GM19467 (cell line): ENCODE results near the gene NCF2.

ENCODE experiments used
- ATAC-seq: cut with Tn5 transposase; IDR thresholded peaks from one replicate; pipeline ENCODE4 v1.9.1; 2021; ENCODE audit warnings: mild to moderate bottlenecking, moderate library complexity; ENCODE audit not compliant: unreplicated experiment

Gene NCF2

GRCh38 chr1:183554577-183554976 lies 35.7 kb downstream of the NCF2 start:
- no peak for ATAC-seq

- no peak for ATAC-seq
Observed at GRCh38 chr1:183553764-183554163, 36.5 kb downstream of the NCF2 start.

DNA sequence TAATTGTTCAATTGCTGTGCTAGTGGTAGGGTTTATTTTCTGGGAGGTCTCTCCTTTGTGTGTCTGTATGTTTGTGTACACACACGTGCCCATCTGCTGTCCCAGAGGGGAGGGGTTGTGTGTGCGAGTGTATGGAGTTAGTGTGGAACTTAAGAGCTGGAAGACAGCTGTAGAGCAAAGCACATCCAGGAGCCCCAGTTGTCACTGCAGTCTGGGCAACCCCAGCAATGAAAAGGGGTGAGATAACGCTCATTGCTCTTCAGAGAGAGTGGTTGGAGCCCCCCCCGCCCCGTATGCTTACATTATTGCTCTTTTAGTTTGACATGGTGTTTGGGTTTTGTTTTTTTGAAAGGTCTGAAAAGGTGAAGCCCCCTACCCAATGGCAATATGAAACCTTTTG lies 36.9 kb downstream of the NCF2 start:
- no peak for ATAC-seq

DNA sequence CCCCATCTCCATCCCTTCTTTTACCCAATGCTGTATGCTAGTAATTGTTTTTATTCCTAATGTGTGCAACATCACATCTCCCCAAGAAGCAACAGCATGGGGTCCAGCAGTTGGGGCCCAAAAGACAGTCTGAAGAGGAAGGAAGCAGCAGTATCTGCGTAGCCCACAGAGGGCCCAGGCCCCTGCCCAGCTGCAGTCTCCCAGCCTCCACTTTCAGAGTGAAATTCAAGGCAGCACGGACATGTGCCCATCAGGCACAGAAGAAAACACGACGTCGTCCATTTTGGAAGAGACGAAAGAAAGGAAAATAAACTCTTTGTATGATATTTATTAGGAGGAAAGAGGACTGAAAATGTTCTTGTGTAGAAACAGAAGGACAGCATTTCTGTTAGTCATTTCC lies 37.4 kb downstream of the NCF2 start:
- ATAC-seq: no peak

GRCh38 chr1:183552441-183552840 lies 37.8 kb downstream of the NCF2 start:
- no peak for ATAC-seq

DNA sequence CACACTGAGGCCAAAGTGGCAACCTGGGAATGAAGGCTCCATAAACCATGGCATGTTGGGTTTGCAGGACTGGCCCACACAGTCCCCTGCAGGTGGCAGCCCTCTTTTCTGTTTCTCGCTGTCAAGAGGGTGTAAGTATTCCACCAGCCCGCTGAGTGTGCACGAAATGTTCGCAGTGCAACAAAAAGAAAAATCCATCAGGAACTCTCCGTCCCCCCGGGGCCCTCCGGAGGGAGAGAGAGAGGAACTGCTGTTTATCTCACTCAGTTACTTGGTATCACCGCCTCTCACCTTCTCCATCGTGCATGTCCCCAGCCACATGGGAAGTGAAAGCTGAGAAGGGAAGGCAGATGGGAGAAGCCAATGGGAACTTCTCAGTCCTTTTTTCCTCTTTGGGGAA lies 38.3 kb downstream of the NCF2 start:
- ATAC-seq: no peak

GRCh38 chr1:183550915-183551314 lies 39.3 kb downstream of the NCF2 start:
- ATAC-seq: no peak

DNA sequence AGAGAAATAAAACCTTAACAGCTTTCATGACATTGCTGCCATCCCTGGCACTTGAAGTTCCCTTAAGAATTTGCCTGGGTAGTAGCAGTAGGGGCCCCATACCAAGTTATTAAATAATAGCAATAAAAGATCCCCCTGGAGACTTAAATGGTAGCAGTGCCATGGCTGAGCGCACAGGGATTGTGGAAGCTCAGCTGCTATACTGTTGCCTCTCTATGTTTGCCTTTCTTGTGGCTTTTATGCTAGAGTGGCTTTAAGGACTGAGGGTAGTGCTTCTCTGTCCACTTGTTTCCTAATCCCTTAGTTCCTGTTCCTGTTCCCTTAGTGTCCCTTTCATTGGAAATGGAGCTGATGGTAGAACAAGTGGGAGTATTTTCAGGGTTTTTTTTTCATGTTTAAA lies 42.1 kb downstream of the NCF2 start:
- ATAC-seq: no peak

- ATAC-seq: no peak
Observed at GRCh38 chr1:183546427-183546826, 43.8 kb downstream of the NCF2 start.

- ATAC-seq: no peak
Observed at GRCh38 chr1:183544598-183545297, 45.5 kb downstream of the NCF2 start.

GRCh38 chr1:183543619-183544204 lies 46.5 kb downstream of the NCF2 start:
- ATAC-seq: no peak

- ATAC-seq: no peak
Observed at GRCh38 chr1:183537405-183537804, 52.9 kb downstream of the NCF2 start.

DNA sequence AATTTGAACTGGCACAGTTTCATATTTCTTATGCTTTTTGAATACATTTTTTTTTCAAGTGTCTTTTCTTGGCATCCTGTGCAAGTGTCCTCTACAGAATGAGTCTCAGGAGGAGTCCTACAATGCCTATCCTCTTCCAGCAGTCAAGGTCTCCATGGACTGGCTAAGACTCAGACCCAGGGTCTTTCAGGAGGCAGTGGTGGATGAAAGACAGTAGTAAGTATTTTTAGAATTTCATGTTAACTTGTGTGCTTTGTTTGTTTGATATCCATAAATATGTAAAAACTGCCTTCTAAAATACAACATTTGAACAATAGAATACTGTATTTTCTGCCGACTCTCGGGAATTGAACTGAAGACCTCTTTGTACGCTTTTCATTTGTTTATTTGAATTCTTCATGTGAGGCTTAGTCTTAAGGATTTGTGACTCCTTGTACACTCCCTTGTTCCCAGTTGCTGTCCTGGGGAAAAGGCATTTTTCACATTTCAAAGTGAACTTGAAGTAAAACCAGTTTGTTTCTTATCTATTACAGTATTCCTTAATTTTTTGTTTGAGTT lies 56.6 kb downstream of the NCF2 start:
- ATAC-seq: no peak

DNA sequence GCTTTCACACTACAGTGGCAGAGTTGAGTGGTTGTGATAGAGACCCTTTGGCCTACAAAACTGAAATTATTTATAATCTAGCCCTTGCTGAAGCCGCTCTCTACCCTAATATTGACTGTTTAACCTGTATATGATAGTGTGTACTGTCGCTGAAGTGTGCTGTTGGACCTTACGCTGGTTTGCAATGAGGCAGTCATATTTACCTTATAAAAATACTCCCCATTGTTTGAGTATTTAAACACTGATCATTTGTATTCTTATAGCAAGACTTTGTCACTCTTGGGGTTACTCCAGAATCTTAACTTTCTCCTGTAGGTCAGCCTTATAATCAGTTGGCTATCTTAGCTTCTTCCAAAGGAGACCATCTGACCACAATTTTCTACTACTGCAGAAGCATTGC lies 61.7 kb downstream of the NCF2 start:
- no peak for ATAC-seq

DNA sequence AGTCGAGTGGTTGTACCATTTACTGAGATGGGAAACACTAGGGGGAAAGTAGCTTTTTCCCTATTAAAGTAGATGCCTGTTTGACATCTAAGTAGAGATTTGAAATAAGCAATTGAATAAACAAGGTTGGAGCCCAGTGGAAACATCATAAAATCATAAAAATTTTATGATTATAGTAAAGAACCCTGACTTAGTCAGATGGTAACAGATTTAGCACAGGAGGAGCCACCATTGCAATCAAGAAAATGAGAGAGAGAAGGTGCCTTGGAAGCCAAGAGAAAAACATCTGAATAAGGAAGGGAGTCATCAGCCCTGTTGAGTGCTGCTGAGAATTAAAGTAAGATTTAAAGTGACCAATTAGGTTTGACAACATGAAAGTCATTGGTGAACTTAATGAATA lies 68.2 kb downstream of the NCF2 start:
- no peak for ATAC-seq

DNA sequence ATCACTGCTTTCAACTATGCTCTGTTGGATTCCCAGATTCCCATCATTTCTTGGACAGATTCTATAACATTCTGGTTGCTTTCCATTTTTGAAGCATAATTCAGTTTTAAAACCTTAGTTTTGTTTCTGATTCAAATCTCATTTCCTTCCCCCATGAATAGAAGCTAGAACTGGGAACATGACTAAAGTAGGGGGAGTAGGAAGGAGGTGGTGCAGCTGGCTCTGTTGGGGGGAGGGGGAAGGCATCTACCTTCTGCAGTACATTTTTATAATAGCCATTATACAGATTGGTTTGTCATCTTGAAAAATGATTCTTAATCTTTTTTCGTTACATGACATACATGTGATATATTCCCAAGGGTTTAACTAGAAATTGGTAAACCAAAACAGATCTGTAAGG lies 69.9 kb downstream of the NCF2 start:
- ATAC-seq: no peak

DNA sequence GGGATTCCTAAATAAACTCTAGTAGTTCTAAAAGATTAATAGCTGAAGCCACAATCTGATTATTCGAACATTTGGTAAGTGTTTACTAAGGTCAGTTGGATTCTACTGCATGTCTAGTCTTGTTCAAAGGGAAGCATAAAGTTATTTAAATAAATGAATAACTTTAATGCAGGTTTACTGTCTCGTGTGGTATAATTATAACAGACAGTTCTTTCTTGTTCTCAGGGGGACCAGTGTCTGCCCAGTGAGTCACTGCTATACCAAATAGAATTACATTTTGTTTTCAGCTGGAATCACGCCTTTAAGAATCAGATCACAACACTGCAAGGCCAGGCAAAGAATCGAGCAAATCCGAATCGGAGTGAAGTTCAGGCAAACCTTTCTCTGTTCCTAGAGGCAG lies 72.9 kb downstream of the NCF2 start:
- no peak for ATAC-seq

DNA sequence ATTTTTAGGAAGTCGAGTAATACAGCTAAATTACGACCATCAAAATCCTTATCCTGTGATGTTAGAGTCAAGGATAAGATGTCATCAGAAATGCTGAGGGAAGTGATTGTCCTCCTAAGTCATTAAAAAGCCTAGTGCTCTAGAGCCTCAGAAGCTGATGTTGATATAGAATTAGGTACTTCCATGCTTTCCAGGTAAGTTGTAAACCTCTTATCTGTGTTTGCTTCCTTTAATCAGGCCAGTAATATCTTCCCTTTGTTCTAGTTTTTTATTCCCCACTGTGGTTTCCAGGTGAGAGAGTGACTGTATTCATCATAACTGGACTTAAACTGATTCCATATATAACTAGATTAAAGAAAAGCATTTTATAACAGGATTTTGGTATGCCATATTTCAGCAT lies 73.5 kb downstream of the NCF2 start:
- ATAC-seq: no peak

DNA sequence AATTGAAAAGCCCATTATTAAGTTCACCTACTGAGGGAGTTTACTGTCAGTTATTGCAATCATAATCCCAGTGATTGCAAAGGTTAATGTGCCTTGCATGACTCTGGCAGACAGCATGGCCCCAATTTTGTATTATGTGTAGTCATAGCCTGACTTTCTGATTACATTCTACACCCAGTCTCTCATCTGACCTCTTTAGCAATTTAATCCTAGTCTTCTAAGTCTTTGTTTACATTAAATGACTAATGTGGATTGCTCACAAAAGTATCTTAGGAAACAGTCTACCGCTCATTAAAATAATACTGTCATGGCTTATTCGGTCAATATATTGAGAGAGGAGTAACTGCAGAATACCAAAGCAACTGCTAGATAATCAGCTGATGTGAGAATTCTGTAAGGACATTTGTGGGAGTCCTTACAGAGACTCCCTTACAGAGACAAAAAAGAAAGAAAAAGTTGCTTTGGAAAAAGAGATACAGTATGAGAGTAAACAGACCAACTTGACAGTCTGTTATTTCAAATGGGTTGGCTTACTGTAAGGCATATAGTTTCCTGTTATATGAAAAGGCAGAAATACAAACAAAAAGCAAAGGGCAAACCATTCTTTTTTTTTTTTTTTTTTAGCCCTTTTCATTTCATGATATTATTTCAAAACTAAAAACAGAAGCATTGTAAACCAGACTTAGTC lies 75.1 kb downstream of the NCF2 start:
- ATAC-seq: no peak

GRCh38 chr1:183514235-183514634 lies 76.0 kb downstream of the NCF2 start:
- ATAC-seq: no peak

- ATAC-seq: no peak
Observed at GRCh38 chr1:183512450-183512849, 77.8 kb downstream of the NCF2 start.

GRCh38 chr1:183508694-183509093 lies 81.6 kb downstream of the NCF2 start:
- ATAC-seq: no peak
